Pancreas (tissue), 10 donors: ENCODE data around the gene BCAS3. TPM values are rescaled to one million over a fixed set of nuclear protein-coding genes. Genes with fewer than 3 reads are reported as not detected.

Experiments
- ATAC-seq, 4 donors: fragments of 200-7000 bp; cut with Tn5 transposase; one replicate each; pipeline versions ENCODE4 v1.8.0 to v1.9.1; 2020; ENCODE audit warnings: mild to moderate bottlenecking in 4 of 4, moderate library complexity in 4 of 4
- DNase-seq, 6 donors: peaks; one replicate each; pipeline ENCODE4 v3.0.0-alpha.2; 2020
- FAIRE-seq: peaks from 2 replicates; lab custom pipeline; 2012; peaks lifted over from hg19 to GRCh38; lab: Jason Lieb, UNC
- H3K27ac ChIP-seq, 4 donors: fragments of 200-600 bp; sonication (generic); 1 replicate in 3 of 4; 2 replicates in 1 of 4; pipeline versions ENCODE4 v1.5.0 to v1.8.0; 2020
- H3K27me3 ChIP-seq, 4 donors: fragments of 200-600 bp; one replicate each; pipeline ENCODE4 v1.8.0; 2021
- H3K36me3 ChIP-seq, 3 donors: fragments of 200-600 bp; sonication (generic) in 1 of 3; one replicate each; pipeline versions ENCODE4 v1.5.0 to v1.8.0; 2020 to 2021
- H3K4me1 ChIP-seq, 3 donors: fragments of 200-600 bp; one replicate each; pipeline ENCODE4 v1.8.0; 2021
- H3K4me3 ChIP-seq, 4 donors: fragments of 200-600 bp; sonication (generic) in 2 of 4; one replicate each; pipeline versions ENCODE4 v1.5.0 to v1.8.0; 2020 to 2021
- H3K9me3 ChIP-seq, 4 donors: fragments of 200-600 bp; one replicate each; pipeline ENCODE4 v1.8.0; 2021
- WGBS, 2 donors: extraction: QIAGEN DNeasy Blood & Tissue Kit; methylation state at CpG; one replicate each; pipeline ENCODE4 v1.1.7; 2013; 5-methylcytosine and 5-hydroxymethylcytosine counted together
- intact Hi-C, 3 donors: fragments of 100-400 bp; cut with DNase I; formaldehyde crosslinking; loops; one replicate each; pipeline versions ENCODE4 v1.11.1 to v1.14.2; 2022
- polyA plus RNA-seq, 2 donors: library from polyadenylated mRNA; stranded (reverse); fragments of 200-250 nt; gene quantifications; one replicate each; pipeline ENCODE4 v1.2.3, GENCODE V29; 2013
- total RNA-seq, 6 donors: library from RNA; stranded (reverse); fragmentation: NEBNext Ultra II Directional in 4 of 6; extraction: Animal tissue kit (Norgen Biotek cat#: 25700) in 4 of 6; gene quantifications; one replicate each; pipeline versions ENCODE4 v1.2.1 to v1.2.4, GENCODE V29; 2021 to 2023
- TF ChIP-seq, protein P1 (sequence below), 4 donors: fragments of 200-600 bp; sonication (generic) in 3 of 4; IDR thresholded peaks; one replicate each; pipeline versions ENCODE4 v1.5.0 to v1.8.0; 2021; ENCODE audit warnings: antibody characterized with exemption in 4 of 4
- donor health status: healthy with polysubstance abuse.
- donor health status: DM: no; HTN: no; CAD: no; lungs with moderate emphysema.
- donor health status: DM: no; HTN: no; CAD: no.
- donor health status: control.
- donor health status: control.
- donor health status: Bipolar disorder and iron deficiency.
- donor health status: DM: yes; HTN: yes; CAD: no.
- donor health status: DM: no; HTN: no; CAD: no.
- donor health status: DM: no; HTN: no; CAD: no.
- donor health status: DM: yes; HTN: yes; CAD: no.

Gene BCAS3
- total and polyA plus RNA-seq, 8 donors = 4.6 to 27.7 (median 13.2) TPM

DNA sequence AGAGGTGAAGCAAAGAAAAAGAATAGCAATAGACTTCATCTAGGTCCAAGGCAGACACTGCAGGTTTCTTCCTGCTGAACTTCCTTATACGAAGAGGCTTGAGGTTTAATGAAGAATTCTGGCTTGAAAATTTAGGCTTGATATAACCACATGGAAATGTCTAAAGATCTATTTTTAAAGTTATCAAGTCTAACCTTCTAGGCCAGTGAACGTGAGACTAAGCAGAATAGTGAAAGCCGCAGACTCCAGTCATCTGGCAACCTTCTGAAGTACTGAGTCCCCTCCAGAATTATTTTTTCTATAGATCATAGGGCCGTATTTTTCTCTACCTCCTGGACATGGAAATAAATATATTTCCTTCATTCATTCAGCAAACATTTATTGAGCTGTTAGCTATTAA is 333.6 kb downstream of the BCAS3 start:
- ATAC-seq = no peak
- TF ChIP-seq, protein P1, sequence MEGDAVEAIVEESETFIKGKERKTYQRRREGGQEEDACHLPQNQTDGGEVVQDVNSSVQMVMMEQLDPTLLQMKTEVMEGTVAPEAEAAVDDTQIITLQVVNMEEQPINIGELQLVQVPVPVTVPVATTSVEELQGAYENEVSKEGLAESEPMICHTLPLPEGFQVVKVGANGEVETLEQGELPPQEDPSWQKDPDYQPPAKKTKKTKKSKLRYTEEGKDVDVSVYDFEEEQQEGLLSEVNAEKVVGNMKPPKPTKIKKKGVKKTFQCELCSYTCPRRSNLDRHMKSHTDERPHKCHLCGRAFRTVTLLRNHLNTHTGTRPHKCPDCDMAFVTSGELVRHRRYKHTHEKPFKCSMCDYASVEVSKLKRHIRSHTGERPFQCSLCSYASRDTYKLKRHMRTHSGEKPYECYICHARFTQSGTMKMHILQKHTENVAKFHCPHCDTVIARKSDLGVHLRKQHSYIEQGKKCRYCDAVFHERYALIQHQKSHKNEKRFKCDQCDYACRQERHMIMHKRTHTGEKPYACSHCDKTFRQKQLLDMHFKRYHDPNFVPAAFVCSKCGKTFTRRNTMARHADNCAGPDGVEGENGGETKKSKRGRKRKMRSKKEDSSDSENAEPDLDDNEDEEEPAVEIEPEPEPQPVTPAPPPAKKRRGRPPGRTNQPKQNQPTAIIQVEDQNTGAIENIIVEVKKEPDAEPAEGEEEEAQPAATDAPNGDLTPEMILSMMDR (IDR thresholded peaks at IDR 0.05) = no peak
- WGBS, 2 donors = 85 to 90% methylated on average over 4 of the region's 4 CpGs
- Histone ChIP-seq H3K9me3 (no peaks in the 10 kb centered on the region), H3K4me1 (no peaks in the 10 kb centered on the region), H3K4me3 (no peak overlapping the region), H3K27me3 (no peaks in the 10 kb centered on the region), H3K27ac (no peak overlapping the region), H3K36me3 (no peaks in the 10 kb centered on the region)
- no peak for FAIRE-seq
- intact Hi-C loops = no loop called here
- no peak for DNase-seq

DNA sequence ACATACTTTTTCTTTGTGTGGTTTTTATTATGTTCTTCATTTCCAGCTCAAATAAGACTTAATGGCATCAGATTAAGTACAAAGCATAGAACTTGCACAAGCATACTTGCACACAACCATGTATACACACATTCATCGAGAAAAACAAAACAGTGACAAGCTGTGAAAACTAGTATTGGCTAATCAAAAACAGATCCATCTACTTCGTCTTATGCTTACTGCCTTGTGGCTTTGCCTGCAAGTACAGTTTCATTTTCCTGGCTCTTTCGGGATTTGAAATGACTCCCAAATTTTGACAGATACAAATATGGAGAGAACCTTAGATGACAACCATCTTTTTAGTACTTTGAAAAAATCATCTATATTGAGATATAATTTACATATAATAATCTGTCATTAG is 338.3 kb downstream of the BCAS3 start:
- TF ChIP-seq, protein P1 (IDR thresholded peaks at IDR 0.05) = no peak
- Histone ChIP-seq H3K4me3 (no peak overlapping the region), H3K36me3 (no peaks in the 10 kb centered on the region), H3K9me3 (no peaks in the 10 kb centered on the region), H3K4me1 (no peaks in the 10 kb centered on the region), H3K27me3 (no peaks in the 10 kb centered on the region), H3K27ac (no peak overlapping the region)
- WGBS, 2 donors = 81 to 85% methylated on average over 3 of the region's 3 CpGs
- intact Hi-C loops = no loop called here
- ATAC-seq (no peak), DNase-seq (no peak), FAIRE-seq (no peak)

DNA sequence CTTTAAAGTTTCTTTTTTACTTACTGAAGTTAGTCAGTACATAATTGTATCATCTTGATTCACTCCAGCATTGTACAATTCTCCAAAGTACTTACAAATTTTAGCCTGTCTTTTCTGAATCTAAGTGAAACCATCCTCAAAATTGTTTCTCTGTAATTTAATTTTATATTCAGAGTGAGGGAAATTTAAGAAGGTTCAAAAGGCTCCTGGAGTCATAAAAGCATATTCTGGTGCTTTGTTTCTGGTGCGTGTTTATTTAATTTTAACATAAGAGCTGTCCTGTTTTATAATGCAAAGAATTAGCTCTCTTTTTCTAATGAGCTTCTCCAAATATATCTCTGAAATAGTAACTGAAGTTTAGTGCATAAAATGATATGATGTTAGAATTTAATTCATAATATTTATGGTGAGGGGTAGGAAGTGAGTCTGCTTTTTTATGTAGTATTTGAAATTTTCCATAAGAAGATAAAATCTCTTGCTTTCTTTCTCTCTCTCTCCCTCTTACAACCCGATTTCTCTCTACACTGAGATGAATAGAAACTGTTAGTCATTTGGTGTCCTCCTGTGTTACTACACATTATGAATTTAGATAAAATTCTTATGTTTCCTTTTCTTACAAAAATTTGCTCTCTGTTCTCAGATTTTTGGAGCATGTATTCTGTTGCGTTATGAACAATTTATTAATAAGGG is 339.8 kb downstream of the BCAS3 start:
- intact Hi-C loops = no loop called here
- DNase-seq = no peak
- no peaks in the 10 kb centered on the region for H3K9me3 ChIP-seq
- WGBS, 2 donors = 89 to 91% methylated on average over 3 of the region's 3 CpGs
- TF ChIP-seq, protein P1 (IDR thresholded peaks at IDR 0.05) = no peak
- no peak overlapping the region for H3K4me3 ChIP-seq
- no peak overlapping the region for H3K27ac ChIP-seq
- no peak for ATAC-seq
- H3K4me1 ChIP-seq = no peaks in the 10 kb centered on the region
- no peaks in the 10 kb centered on the region for H3K27me3 ChIP-seq
- no peak for FAIRE-seq
- H3K36me3 ChIP-seq = no peaks in the 10 kb centered on the region

DNA sequence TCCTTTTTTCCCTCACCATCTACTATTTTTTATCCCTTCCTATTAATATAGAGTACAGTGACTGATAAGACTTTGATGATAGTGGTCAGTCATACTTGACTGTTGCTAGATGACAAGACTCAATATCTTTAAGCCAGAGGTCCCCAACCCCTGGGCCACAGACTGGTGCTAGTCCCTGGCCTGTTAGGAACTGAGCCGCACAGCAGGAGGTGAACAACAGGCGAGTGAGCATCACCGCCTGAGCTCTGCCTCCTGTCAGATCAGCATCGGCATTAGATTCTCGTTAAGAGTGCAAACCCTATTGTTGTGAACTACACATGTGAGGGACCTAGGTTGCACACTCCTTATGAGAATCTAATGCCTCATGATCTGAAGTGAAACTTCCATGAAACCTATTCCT is 341.3 kb downstream of the BCAS3 start:
- intact Hi-C loops = no loop called here
- ATAC-seq = no peak
- TF ChIP-seq, protein P1 (IDR thresholded peaks at IDR 0.05) = no peak

DNA sequence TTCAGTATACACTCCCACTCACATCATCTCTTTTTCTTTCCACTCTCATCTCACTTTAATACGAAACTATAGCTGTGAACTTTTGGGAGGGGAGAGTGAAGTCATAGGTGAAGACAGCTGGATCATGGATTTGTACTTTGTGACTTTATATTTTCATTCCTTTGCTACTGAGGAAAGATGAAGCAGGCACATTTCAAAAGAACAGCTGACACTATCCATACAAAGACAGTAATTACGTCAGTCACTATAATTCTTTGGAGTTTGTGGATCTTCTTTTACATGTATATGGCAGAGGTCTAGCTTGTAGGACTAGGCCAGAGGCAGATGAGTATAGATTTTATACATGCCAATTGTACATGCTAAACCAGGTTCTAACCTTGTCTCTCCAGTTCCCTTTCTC is 346.3 kb downstream of the BCAS3 start:
- TF ChIP-seq, protein P1 (IDR thresholded peaks at IDR 0.05) = no peak
- Histone ChIP-seq H3K4me1 (no peaks in the 10 kb centered on the region), H3K27me3 (no peaks in the 10 kb centered on the region), H3K9me3 (no peaks in the 10 kb centered on the region), H3K4me3 (no peak overlapping the region), H3K36me3 (no peaks in the 10 kb centered on the region), H3K27ac (no peak overlapping the region)
- no peak for DNase-seq
- ATAC-seq = no peak
- 92 to 100% methylated on average over 2 of the region's 2 CpGs for WGBS, 2 donors
- no peak for FAIRE-seq
- intact Hi-C loops = no loop called here

More for the DNA sequence above, 341.3 kb downstream of the BCAS3 start:
- Histone ChIP-seq H3K36me3 (no peaks in the 10 kb centered on the region), H3K27me3 (no peaks in the 10 kb centered on the region), H3K9me3 (no peaks in the 10 kb centered on the region), H3K4me1 (no peaks in the 10 kb centered on the region), H3K4me3 (no peak overlapping the region), H3K27ac (no peak overlapping the region)
- no peak for FAIRE-seq
- 97 to 99% methylated on average over 5 of the region's 5 CpGs for WGBS, 2 donors
- DNase-seq = no peak
